ENCODE measurements around the gene LSS. TPM values are rescaled to one million over a fixed set of nuclear protein-coding genes. Genes with fewer than 3 reads are reported as not detected.
A peak's percentile ranks its signal among the peaks of the same experiment; 100 is the strongest.
"Not testable (repeated sequence)": the region's sequence is repeated elsewhere in the genome, so short reads cannot be mapped to it uniquely, and the experiment has no call there.

LSS gene
- total RNA-seq, 1 experiment from 2014 or later, result 40.3 TPM

DNA sequence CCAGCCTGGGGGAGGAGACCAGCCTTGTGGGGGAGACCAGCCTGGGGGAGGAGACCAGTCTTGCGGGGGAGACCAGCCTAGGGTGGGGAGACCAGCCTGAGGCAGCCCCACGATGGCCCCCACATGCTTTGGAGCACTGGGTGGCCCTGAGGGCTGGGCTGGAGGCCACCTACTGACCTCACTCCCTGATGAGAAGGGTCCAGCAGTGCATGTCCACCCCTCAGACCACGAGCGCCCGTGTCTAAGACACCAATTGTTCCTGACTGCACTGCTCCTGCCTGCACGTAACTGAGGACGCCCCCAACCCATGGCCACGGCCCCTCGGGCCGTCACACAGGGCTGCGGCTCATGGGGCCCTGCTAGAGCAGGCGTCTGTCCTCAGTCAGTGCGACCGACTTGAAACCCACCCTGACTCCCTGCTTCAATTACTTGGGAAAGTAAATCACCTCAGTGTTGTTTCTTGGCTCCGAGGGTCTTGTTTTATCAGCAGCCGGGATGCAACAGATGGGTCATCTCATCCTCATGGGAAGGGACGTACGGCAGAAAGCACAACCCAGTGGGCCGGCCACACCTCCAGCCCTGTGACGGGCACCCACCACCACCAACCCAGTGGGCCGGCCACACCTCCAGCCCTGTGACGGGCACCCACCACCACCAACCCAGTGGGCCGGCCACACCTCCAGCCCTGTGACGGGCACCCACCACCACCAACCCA lies 44.5 kb downstream of the LSS start, which contains the start of gene SPATC1L:
SPATC1L (minus strand) TSS at position 550 of the 715 bp plus-strand sequence. CDS start 1,643 bp downstream, outside the sequence.
- no peaks in the 10 kb centered on the region for H3K9me3 ChIP-seq (ENCODE audit: low read length)
- no peaks in the 10 kb centered on the region for H3K27me3 ChIP-seq (ENCODE audit: low read length)
- peak within 1 kb of the TSS; percentile 98 for H3K4me2 ChIP-seq (ENCODE audit: low read depth, low read length, poor library complexity, severe bottlenecking)
- H4K20me1 ChIP-seq (ENCODE audit: insufficient read depth, low read depth, low read length), result no peaks in the 10 kb centered on the region
- DNase-seq, result peak; percentile 77
- peak within 1 kb of the TSS; percentile 80 for H3K27ac ChIP-seq (ENCODE audit: low read length)
- H3K4me1 ChIP-seq (ENCODE audit: low read length), result peaks cover 26% of the 10 kb centered on the region
- H3K4me3 ChIP-seq (ENCODE audit: low read length), result peak within 1 kb of the TSS; percentile 92
- H3K9ac ChIP-seq (ENCODE audit: low read length), result peak within 1 kb of the TSS; percentile 92
- no peaks in the 10 kb centered on the region for H3K79me2 ChIP-seq (ENCODE audit: low read length)
- H2AFZ ChIP-seq (ENCODE audit: low read length), result peak within 1 kb of the TSS; percentile 99
- no peaks in the 10 kb centered on the region for H3K9me2 ChIP-seq (replicated peaks; ENCODE audit: insufficient read depth, low read length)
- no peaks in the 10 kb centered on the region for H3K36me3 ChIP-seq (ENCODE audit: insufficient read depth, low read length)

- peak overlapping the region; percentile 97 for H3K4me2 ChIP-seq (ENCODE audit: low read depth, low read length, poor library complexity, severe bottlenecking)
- H3K36me3 ChIP-seq (ENCODE audit: insufficient read depth, low read length), result not testable (repeated sequence)
Observed at GRCh38 chr21:46183337-46183909, 45.2 kb downstream of the LSS start.

GRCh38 chr21:46182548-46183336 lies 45.8 kb downstream of the LSS start:
- peaks cover 26% of the 10 kb centered on the region for H3K4me1 ChIP-seq (ENCODE audit: low read length)
- no peaks in the 10 kb centered on the region for H3K9me2 ChIP-seq (replicated peaks; ENCODE audit: insufficient read depth, low read length)
- H3K4me3 ChIP-seq (ENCODE audit: low read length), result no peak overlapping the region
- no peak overlapping the region for H3K9ac ChIP-seq (ENCODE audit: low read length)
- DNase-seq, result no peak
- H3K79me2 ChIP-seq (ENCODE audit: low read length), result no peaks in the 10 kb centered on the region
- no peaks in the 10 kb centered on the region for H4K20me1 ChIP-seq (ENCODE audit: insufficient read depth, low read depth, low read length)
- H3K36me3 ChIP-seq (ENCODE audit: insufficient read depth, low read length), result no peaks in the 10 kb centered on the region
- H3K27ac ChIP-seq (ENCODE audit: low read length), result no peak overlapping the region
- H3K27me3 ChIP-seq (ENCODE audit: low read length), result no peaks in the 10 kb centered on the region
- no peak overlapping the region for H2AFZ ChIP-seq (ENCODE audit: low read length)
- H3K4me2 ChIP-seq (ENCODE audit: low read depth, low read length, poor library complexity, severe bottlenecking), result peak overlapping the region; percentile 7
- H3K9me3 ChIP-seq (ENCODE audit: low read length), result no peaks in the 10 kb centered on the region

More at GRCh38 chr21:46183337-46183909, 45.2 kb downstream of the LSS start:
- H3K9me2 ChIP-seq (replicated peaks; ENCODE audit: insufficient read depth, low read length); H3K79me2 ChIP-seq (ENCODE audit: low read length); H2AFZ ChIP-seq (ENCODE audit: low read length); H4K20me1 ChIP-seq (ENCODE audit: insufficient read depth, low read depth, low read length); H3K9me3 ChIP-seq (ENCODE audit: low read length); DNase-seq; H3K27me3 ChIP-seq (ENCODE audit: low read length); H3K27ac ChIP-seq (ENCODE audit: low read length): not testable (repeated sequence)
- Histone ChIP-seq H3K4me1 (ENCODE audit: low read length) (peaks cover 26% of the 10 kb centered on the region), H3K4me3 (ENCODE audit: low read length) (peak overlapping the region; percentile 92; the same call in 1 of the 2 replicates), H3K9ac (ENCODE audit: low read length) (peak overlapping the region; percentile 92)

- no peaks in the 10 kb centered on the region for H3K36me3 ChIP-seq (ENCODE audit: insufficient read depth, low read length)
- H3K4me2 ChIP-seq (ENCODE audit: low read depth, low read length, poor library complexity, severe bottlenecking), result no peak overlapping the region
- H3K27me3 ChIP-seq (ENCODE audit: low read length), result no peaks in the 10 kb centered on the region
- H3K79me2 ChIP-seq (ENCODE audit: low read length), result no peaks in the 10 kb centered on the region
- no peak overlapping the region for H3K4me3 ChIP-seq (ENCODE audit: low read length)
- H3K27ac ChIP-seq (ENCODE audit: low read length), result no peak overlapping the region
- no peak overlapping the region for H3K9ac ChIP-seq (ENCODE audit: low read length)
- no peaks in the 10 kb centered on the region for H3K9me2 ChIP-seq (replicated peaks; ENCODE audit: insufficient read depth, low read length)
- no peaks in the 10 kb centered on the region for H4K20me1 ChIP-seq (ENCODE audit: insufficient read depth, low read depth, low read length)
- H3K9me3 ChIP-seq (ENCODE audit: low read length), result no peaks in the 10 kb centered on the region
- no peak overlapping the region for H2AFZ ChIP-seq (ENCODE audit: low read length)
- peaks cover 25% of the 10 kb centered on the region for H3K4me1 ChIP-seq (ENCODE audit: low read length)
- DNase-seq, result no peak
Observed at GRCh38 chr21:46181953-46182547, 46.5 kb downstream of the LSS start.

DNA sequence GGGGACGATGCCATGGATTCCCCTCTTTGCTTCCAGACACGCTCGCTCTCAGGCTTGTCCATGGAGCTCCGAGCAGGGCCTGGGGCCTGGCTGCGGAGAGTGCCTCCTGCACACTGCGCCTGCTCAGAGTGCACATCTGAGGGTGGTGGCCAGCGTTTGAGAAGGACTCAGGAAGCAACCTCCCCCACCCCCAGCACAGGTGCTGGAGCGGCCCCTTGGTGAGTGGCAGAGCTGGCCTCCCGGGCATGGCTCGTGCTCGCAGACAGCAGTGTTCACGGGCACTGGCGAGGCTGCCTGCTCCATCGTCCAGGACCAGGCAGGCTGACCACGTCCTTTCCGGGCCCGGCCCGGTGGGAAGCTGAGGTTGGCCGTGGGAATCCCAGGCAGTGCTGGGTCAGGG lies 47.1 kb downstream of the LSS start:
- Histone ChIP-seq H3K79me2 (ENCODE audit: low read length) (no peaks in the 10 kb centered on the region), H2AFZ (ENCODE audit: low read length) (no peak overlapping the region), H3K36me3 (ENCODE audit: insufficient read depth, low read length) (no peaks in the 10 kb centered on the region), H3K4me2 (ENCODE audit: low read depth, low read length, poor library complexity, severe bottlenecking) (no peak overlapping the region), H3K9ac (ENCODE audit: low read length) (no peak overlapping the region), H4K20me1 (ENCODE audit: insufficient read depth, low read depth, low read length) (no peaks in the 10 kb centered on the region), H3K9me2 (replicated peaks; ENCODE audit: insufficient read depth, low read length) (no peaks in the 10 kb centered on the region), H3K4me3 (ENCODE audit: low read length) (no peak overlapping the region), H3K9me3 (ENCODE audit: low read length) (no peaks in the 10 kb centered on the region), H3K27me3 (ENCODE audit: low read length) (no peaks in the 10 kb centered on the region), H3K27ac (ENCODE audit: low read length) (no peak overlapping the region), H3K4me1 (ENCODE audit: low read length) (peaks cover 21% of the 10 kb centered on the region)
- DNase-seq, result no peak

GRCh38 chr21:46180778-46181391 lies 47.7 kb downstream of the LSS start:
- Histone ChIP-seq H3K9me2 (replicated peaks; ENCODE audit: insufficient read depth, low read length) (no peaks in the 10 kb centered on the region), H3K79me2 (ENCODE audit: low read length) (no peaks in the 10 kb centered on the region), H3K9ac (ENCODE audit: low read length) (no peak overlapping the region), H3K9me3 (ENCODE audit: low read length) (no peaks in the 10 kb centered on the region), H3K4me2 (ENCODE audit: low read depth, low read length, poor library complexity, severe bottlenecking) (no peak overlapping the region), H3K4me1 (ENCODE audit: low read length) (peaks cover 16% of the 10 kb centered on the region), H3K27ac (ENCODE audit: low read length) (no peak overlapping the region), H2AFZ (ENCODE audit: low read length) (no peak overlapping the region), H3K36me3 (ENCODE audit: insufficient read depth, low read length) (no peaks in the 10 kb centered on the region), H3K27me3 (ENCODE audit: low read length) (no peaks in the 10 kb centered on the region), H4K20me1 (ENCODE audit: insufficient read depth, low read depth, low read length) (no peaks in the 10 kb centered on the region), H3K4me3 (ENCODE audit: low read length) (no peak overlapping the region)
- DNase-seq, result no peak

DNA sequence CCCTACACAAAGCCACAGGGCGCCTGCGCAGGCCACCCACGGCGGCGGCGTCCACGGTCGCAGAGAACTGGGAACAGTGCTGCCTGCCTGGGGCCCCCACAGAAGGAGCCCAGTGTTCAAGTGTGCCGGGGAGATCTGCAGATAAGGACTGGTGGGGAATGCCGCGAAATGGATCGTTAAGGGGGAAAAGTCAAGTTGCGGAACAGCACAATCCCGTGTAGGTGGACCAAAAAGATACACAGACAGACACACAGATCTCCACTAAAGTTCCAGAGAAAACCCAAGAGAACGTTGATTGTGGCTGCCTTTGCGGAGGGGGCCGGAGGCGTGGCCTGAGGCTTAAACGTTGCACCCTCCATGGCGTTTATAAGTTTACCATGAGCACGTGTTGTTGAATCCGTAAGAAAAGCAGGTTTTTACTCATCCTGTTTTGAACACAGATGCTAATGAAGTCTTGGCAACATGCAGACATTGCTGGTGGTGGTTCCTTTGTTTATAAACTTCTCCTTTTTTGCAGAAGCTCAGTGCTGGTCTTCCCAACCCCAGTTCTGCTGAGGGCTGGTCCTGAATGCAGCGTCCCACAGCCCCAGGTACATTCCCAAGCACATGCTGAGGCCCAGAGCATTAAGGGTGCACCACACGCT lies 48.4 kb downstream of the LSS start:
- Histone ChIP-seq H3K9me2 (replicated peaks; ENCODE audit: insufficient read depth, low read length) (no peaks in the 10 kb centered on the region), H3K79me2 (ENCODE audit: low read length) (no peaks in the 10 kb centered on the region), H3K4me1 (ENCODE audit: low read length) (peaks cover 9% of the 10 kb centered on the region), H3K4me2 (ENCODE audit: low read depth, low read length, poor library complexity, severe bottlenecking) (no peak overlapping the region), H3K36me3 (ENCODE audit: insufficient read depth, low read length) (no peaks in the 10 kb centered on the region), H3K27me3 (ENCODE audit: low read length) (no peaks in the 10 kb centered on the region), H3K9me3 (ENCODE audit: low read length) (no peaks in the 10 kb centered on the region), H3K9ac (ENCODE audit: low read length) (no peak overlapping the region), H3K4me3 (ENCODE audit: low read length) (no peak overlapping the region), H3K27ac (ENCODE audit: low read length) (no peak overlapping the region), H2AFZ (ENCODE audit: low read length) (no peak overlapping the region), H4K20me1 (ENCODE audit: insufficient read depth, low read depth, low read length) (0 out of 2 replicates have a peak, but pooled peaks cover 4% of the 10 kb centered on the region)
- DNase-seq, result no peak
